NCI-H748 (cell line): ENCODE results near the gene DOK5.

Source experiments
- DNase-seq: peaks from one replicate; lab custom pipeline; 2025; ENCODE audit not compliant: unreplicated experiment; lab: John Stamatoyannopoulos, UW

Gene DOK5

GRCh38 chr20:54642864-54643667 is 167.7 kb downstream of the DOK5 start:
- DNase-seq, result no peak

- no peak for DNase-seq
These were observed 168.4 kb downstream of the DOK5 start for GRCh38 chr20:54643761-54644160.

GRCh38 chr20:54645445-54646155 is 170.2 kb downstream of the DOK5 start:
- DNase-seq, result no peak

GRCh38 chr20:54646156-54646517 is 170.7 kb downstream of the DOK5 start:
- no peak for DNase-seq

- no peak for DNase-seq
These were observed 173.2 kb downstream of the DOK5 start for GRCh38 chr20:54648421-54649142.

GRCh38 chr20:54649511-54649962 is 174.1 kb downstream of the DOK5 start:
- peak; percentile 65 for DNase-seq

- DNase-seq, result no peak
These were observed 174.8 kb downstream of the DOK5 start for GRCh38 chr20:54650052-54650719.

GRCh38 chr20:54651252-54651651 is 175.9 kb downstream of the DOK5 start:
- DNase-seq, result no peak

GRCh38 chr20:54654450-54654849 is 179.1 kb downstream of the DOK5 start:
- DNase-seq, result no peak

GRCh38 chr20:54657268-54657826 is 182.0 kb downstream of the DOK5 start:
- no peak for DNase-seq

- DNase-seq, result no peak
These were observed 183.1 kb downstream of the DOK5 start for GRCh38 chr20:54658525-54658924.

GRCh38 chr20:54661265-54661664 is 185.9 kb downstream of the DOK5 start:
- no peak for DNase-seq

- no peak for DNase-seq
These were observed 186.6 kb downstream of the DOK5 start for GRCh38 chr20:54661880-54662465.

GRCh38 chr20:54665812-54666211 is 190.4 kb downstream of the DOK5 start:
- no peak for DNase-seq

GRCh38 chr20:54668271-54669039 is 193.1 kb downstream of the DOK5 start:
- peak; percentile 23 for DNase-seq

GRCh38 chr20:54669040-54669363 is 193.6 kb downstream of the DOK5 start:
- DNase-seq, result no peak

- peak; percentile 1 for DNase-seq
These were observed 202.9 kb downstream of the DOK5 start for GRCh38 chr20:54678253-54678652.

GRCh38 chr20:54680439-54680838 is 205.0 kb downstream of the DOK5 start:
- DNase-seq, result no peak

- DNase-seq, result peak; percentile 51
These were observed 205.7 kb downstream of the DOK5 start for GRCh38 chr20:54680872-54681619.
